Endothelial cell of umbilical vein (primary cell): Measurements from ENCODE around the gene CEP164. TPM values are rescaled to one million over a fixed set of nuclear protein-coding genes. Genes with fewer than 3 reads are reported as not detected.

Experiments
- BruUV-seq: library from RNA; stranded (reverse); fragments of 400-500 nt; replicated peaks from 2 replicates; lab custom pipeline; 2021; lab: Mats Ljungman, UMichigan
- CTCF ChIA-PET: fragments of 300-600, 350-600 bp; sonication (Branson Sonifier 250); formaldehyde crosslinking; loops from one replicate; lab custom pipeline; 2021; ENCODE audit warnings: antibody characterized with exemption, inconsistent platforms; lab: Charles Lee
- POLR2A ChIA-PET: fragments of 300-600, 350-600 bp; sonication (Branson Sonifier 250); formaldehyde crosslinking; loops from one replicate; lab custom pipeline; 2021; ENCODE audit warnings: antibody characterized with exemption, inconsistent platforms; lab: Charles Lee
- DNase-seq: peaks from one replicate; pipeline ENCODE4 v3.0.0-alpha.2; 2011; ENCODE audit warnings: low read depth, low spot score
- FAIRE-seq: peaks from 2 replicates; lab custom pipeline; 2011; peaks lifted over from hg19 to GRCh38; lab: Jason Lieb, UNC
- H2AFZ ChIP-seq: 2 replicates; pipeline ENCODE4 v1.6.0; 2012; ENCODE audit warnings: low read depth, low read length, control low read depth, inconsistent platforms
- H3K27ac ChIP-seq: 2 replicates; pipeline ENCODE4 v1.5.1; 2011; ENCODE audit warnings: low read depth, mild to moderate bottlenecking, control low read depth, low read length, moderate library complexity; ENCODE audit not compliant: insufficient read depth
- H3K27me3 ChIP-seq, 2 experiments: 2 replicates each; pipeline versions ENCODE4 v1.6.0 to v1.6.1; 2011; ENCODE audit warnings: low read length in 2 of 2, mixed read lengths in 1 of 2; ENCODE audit not compliant: control insufficient read depth in 2 of 2, insufficient read depth in 2 of 2
- H3K36me3 ChIP-seq, 2 experiments: 2 replicates in 1 of 2; 3 replicates in 1 of 2; pipeline ENCODE4 v1.5.1; 2011; ENCODE audit warnings: low read length in 2 of 2, mild to moderate bottlenecking in 1 of 2, moderate library complexity in 1 of 2; ENCODE audit not compliant: control insufficient read depth in 2 of 2, insufficient read depth in 2 of 2; ENCODE audit errors: extremely low read depth in 1 of 2
- H3K4me1 ChIP-seq: 3 replicates; pipeline ENCODE4 v1.5.1; 2011; ENCODE audit warnings: mild to moderate bottlenecking, low read length; ENCODE audit not compliant: control insufficient read depth, insufficient read depth; ENCODE audit errors: extremely low read depth
- H3K4me2 ChIP-seq: 2 replicates; pipeline ENCODE4 v1.6.1; 2011; ENCODE audit warnings: low read length, control low read depth, mixed read lengths; ENCODE audit not compliant: insufficient read depth
- H3K4me3 ChIP-seq, 3 experiments: fragments of 200-600 bp in 1 of 3; sonication (generic), shearing (Covaris generic) in 1 of 3; replicated peaks in 1 of 3; 2 replicates each; pipeline ENCODE4 v1.5.1; 2011 to 2016; ENCODE audit warnings: control low read depth in 3 of 3, low read length in 3 of 3, mild to moderate bottlenecking in 2 of 3, inconsistent platforms in 1 of 3, low read depth in 1 of 3, moderate library complexity in 1 of 3; ENCODE audit not compliant: insufficient read depth in 1 of 3
- H3K79me2 ChIP-seq: 2 replicates; pipeline ENCODE4 v1.6.0; 2012; ENCODE audit warnings: low read length, inconsistent platforms; ENCODE audit not compliant: control insufficient read depth, insufficient read depth
- H3K9ac ChIP-seq: replicated peaks from 2 replicates; pipeline ENCODE3; 2011; ENCODE audit warnings: low read length, control low read depth; ENCODE audit not compliant: insufficient read depth; ENCODE audit errors: extremely low read depth
- H3K9me1 ChIP-seq: replicated peaks from 3 replicates; pipeline ENCODE4 v1.6.0; 2011; ENCODE audit warnings: mild to moderate bottlenecking, low read length; ENCODE audit not compliant: control insufficient read depth, insufficient read depth; ENCODE audit errors: extremely low read depth
- H3K9me3 ChIP-seq: replicated peaks from 2 replicates; pipeline ENCODE4 v1.5.1; 2012; ENCODE audit warnings: low read length, inconsistent platforms; ENCODE audit not compliant: control insufficient read depth, insufficient read depth
- H4K20me1 ChIP-seq: replicated peaks from 2 replicates; pipeline ENCODE3; 2011; ENCODE audit warnings: mild to moderate bottlenecking, low read length; ENCODE audit not compliant: control insufficient read depth, insufficient read depth; ENCODE audit errors: extremely low read depth
- CTCF ChIP-seq, 2 donors: IDR thresholded peaks; 1 replicate in 1 of 2; 2 replicates in 1 of 2; pipeline ENCODE4 v1.5.1; 2011; ENCODE audit warnings: low read length in 2 of 2, mild to moderate bottlenecking in 2 of 2, moderate library complexity in 2 of 2, control low read depth in 1 of 2, inconsistent platforms in 1 of 2, low read depth in 1 of 2; ENCODE audit not compliant: insufficient read depth in 1 of 2; ENCODE audit errors: extremely low read depth in 1 of 2
- EZH2 ChIP-seq: IDR thresholded peaks from 2 replicates; pipeline ENCODE4 v1.6.1; 2012; ENCODE audit warnings: borderline replicate concordance, low read depth, mild to moderate bottlenecking, moderate library complexity, low read length, inconsistent platforms; ENCODE audit not compliant: severe bottlenecking
- FOS ChIP-seq: IDR thresholded peaks from 2 replicates; pipeline ENCODE4 v1.6.1; 2011; ENCODE audit warnings: mild to moderate bottlenecking, low read length, moderate library complexity, borderline replicate concordance; ENCODE audit not compliant: insufficient read depth
- GATA2 ChIP-seq: IDR thresholded peaks from 2 replicates; pipeline ENCODE4 v1.7.0; 2011; ENCODE audit warnings: low read depth, mild to moderate bottlenecking, moderate library complexity, mixed read lengths, low read length; ENCODE audit not compliant: insufficient read length, insufficient read depth
- JUN ChIP-seq: IDR thresholded peaks from 2 replicates; pipeline ENCODE4 v1.6.1; 2011; ENCODE audit warnings: borderline replicate concordance, low read depth; ENCODE audit not compliant: insufficient read length, insufficient read depth
- MAX ChIP-seq: IDR thresholded peaks from 2 replicates; pipeline ENCODE4 v1.6.1; 2011; ENCODE audit not compliant: insufficient read depth, insufficient read length
- MYC ChIP-seq: IDR thresholded peaks from one replicate; pipeline ENCODE4 v1.6.1; 2011; ENCODE audit warnings: mild to moderate bottlenecking, low read depth, low read length
- POLR2A ChIP-seq: IDR thresholded peaks from 2 replicates; pipeline ENCODE4 v1.6.1; 2012; ENCODE audit warnings: low read depth, mild to moderate bottlenecking, control low read depth, low read length
- POLR2AphosphoS5 ChIP-seq: IDR thresholded peaks from 2 replicates; pipeline ENCODE4 v1.6.1; 2012; ENCODE audit warnings: low read depth, mild to moderate bottlenecking, control low read depth, low read length, moderate library complexity; ENCODE audit not compliant: insufficient read depth
- dilution Hi-C: fragments of 300-500 bp; cut with MboI; formaldehyde crosslinking; loops from one replicate; pipeline ENCODE4 v1.15.0; 2019; ENCODE audit warnings: low sequenced_read_pairs; ENCODE audit not compliant: extremely low pct_ligation_motif_present
- intact Hi-C: fragments of 100-400 bp; cut with micrococcal nuclease; formaldehyde crosslinking; loops from one replicate; pipeline ENCODE4 v1.10.0; 2022
- polyA plus RNA-seq, 4 experiments: library from polyadenylated mRNA; depleted of rRNA in 3 of 4; stranded (reverse) in 3 of 4; unstranded in 1 of 4; fragments of >200 nt; gene quantifications; 2 replicates each; pipeline versions ENCODE4 v1.2.1 to v1.2.3, GENCODE V29; 2011 to 2012; ENCODE audit warnings: missing spikeins in 1 of 4
- total RNA-seq: library from RNA; stranded (reverse); gene quantifications from 2 replicates; pipeline ENCODE4 v1.2.3, GENCODE V29; 2021

Gene CEP164
- total and polyA plus RNA-seq, 2 donors (not counting 3 experiments of a cell fraction or from before 2014, with no cell fraction given), result 22.7 to 48.4 TPM

GRCh38 chr11:117458275-117459122, 130.8 kb downstream of the CEP164 start:
- Histone ChIP-seq H2AFZ (no peak overlapping the region), H3K4me2 (no peak overlapping the region), H3K27me3 (peaks cover 2 to 4% of the 10 kb centered on the region in 2 experiments), H4K20me1 (no peaks in the 10 kb centered on the region), H3K9ac (no peak overlapping the region), H3K9me1 (no peaks in the 10 kb centered on the region), H3K36me3 (no peaks in the 10 kb centered on the region), H3K9me3 (no peaks in the 10 kb centered on the region), H3K27ac (no peak overlapping the region), H3K4me3 (no peak overlapping the region), H3K4me1 (no peaks in the 10 kb centered on the region), H3K79me2 (no peaks in the 10 kb centered on the region)
- no peak for TF ChIP-seq POLR2AphosphoS5
- TF ChIP-seq EZH2, result no peak
- TF ChIP-seq GATA2, result no peak
- TF ChIP-seq MAX, result no peak
- no peak for TF ChIP-seq CTCF (IDR thresholded peaks at IDR 0.05; ENCODE audit: extremely low read depth in 1 of 2, insufficient read depth in 1 of 2, low read depth in 1 of 2, low read length in 2 of 2)
- TF ChIP-seq POLR2A, result no peak
- no peak for TF ChIP-seq JUN
- no peak for TF ChIP-seq MYC
- no peak for TF ChIP-seq FOS
- intact Hi-C loops, result no loop called here
- POLR2A ChIA-PET, result no interaction called here
- CTCF ChIA-PET, result interaction anchor here (4.3 kb wide), 1 partner anchor 33 kb away, joined by 14 read pairs; no protein-coding TSS in a partner anchor
- no peak for FAIRE-seq
- dilution Hi-C loops, result no loop called here
- no TSS peak for BruUV-seq
- DNase-seq, result no peak
